GM15510 (cell line): ENCODE data around the gene RSPO1.
A peak's percentile ranks its signal among the peaks of the same experiment; 100 is the strongest.

ENCODE experiments used
- POLR2A ChIP-seq: IDR thresholded peaks from 3 replicates; pipeline ENCODE4 v1.6.1; 2011; ENCODE audit warnings: borderline replicate concordance; ENCODE audit not compliant: insufficient read length; ENCODE audit errors: extremely low read depth

Gene RSPO1

DNA sequence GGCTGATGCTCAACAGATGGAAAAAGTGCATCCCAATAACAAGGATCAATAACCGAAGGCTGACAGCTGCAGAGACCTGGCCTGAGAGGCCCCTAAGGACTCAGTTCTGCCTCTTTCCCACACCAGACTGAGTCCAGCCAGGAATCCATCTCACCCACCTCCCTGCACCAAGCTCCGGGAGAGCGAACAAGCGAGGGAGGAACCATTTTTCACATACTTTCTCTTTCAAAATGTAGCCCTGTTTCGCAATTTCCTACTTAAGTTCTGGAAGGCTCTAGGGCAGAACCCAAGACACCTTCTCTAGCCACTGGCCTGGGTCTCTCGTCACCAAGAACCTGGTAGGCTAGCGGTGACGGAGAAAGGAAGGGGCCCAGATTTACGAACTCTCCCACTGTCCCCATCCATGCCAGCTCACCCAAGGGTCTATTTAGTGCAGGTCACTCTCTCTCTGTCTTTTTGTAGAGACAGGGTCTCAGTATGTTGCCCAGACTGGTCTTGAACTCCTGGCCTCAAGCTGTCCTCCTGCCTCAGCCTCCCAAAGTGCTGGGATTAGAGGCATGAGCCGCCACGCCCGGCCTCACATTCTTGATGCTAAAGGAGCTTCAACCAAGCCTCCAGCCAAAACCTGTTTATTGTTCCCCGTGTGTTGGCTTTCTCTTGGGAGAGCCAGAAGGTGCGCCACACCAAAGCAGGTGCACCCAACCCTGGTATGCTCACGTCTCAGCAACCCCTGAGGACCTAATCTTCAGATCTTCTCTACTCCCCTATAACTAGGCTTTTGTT is 28.0 kb downstream of the RSPO1 start:
- no peak for TF ChIP-seq POLR2A

DNA sequence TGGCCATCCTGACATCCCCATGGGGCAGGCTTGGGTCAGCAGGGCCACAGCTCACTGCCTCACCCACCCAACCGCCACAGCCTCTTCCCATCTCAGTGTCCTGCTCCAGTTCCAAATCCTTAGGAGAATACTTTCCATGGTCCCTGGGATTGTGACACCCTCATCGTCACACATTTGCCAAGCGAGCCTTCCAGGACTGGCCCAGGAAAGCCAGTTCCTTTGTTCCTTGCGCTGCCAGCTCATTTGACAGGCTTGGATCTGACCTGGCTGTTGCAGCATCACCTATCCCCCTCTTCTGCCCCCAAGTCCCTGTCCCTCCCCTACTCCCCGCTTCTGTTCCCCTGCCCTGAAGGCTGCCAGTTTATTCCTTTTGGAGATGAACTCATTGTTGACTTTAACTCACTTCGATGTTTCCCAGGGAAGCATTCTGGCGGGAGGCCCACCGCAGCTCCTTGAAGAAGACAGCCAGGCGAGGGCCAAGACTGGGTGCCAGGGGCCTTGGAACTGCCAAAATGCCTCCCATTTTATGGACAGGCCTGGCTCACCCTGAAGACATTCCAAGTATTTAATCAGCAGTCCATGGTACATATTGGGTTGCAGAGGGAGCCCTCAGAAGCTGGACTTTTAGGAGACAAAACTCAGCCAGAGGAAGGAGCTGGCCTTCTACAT is 28.8 kb downstream of the RSPO1 start:
- no peak for TF ChIP-seq POLR2A

DNA sequence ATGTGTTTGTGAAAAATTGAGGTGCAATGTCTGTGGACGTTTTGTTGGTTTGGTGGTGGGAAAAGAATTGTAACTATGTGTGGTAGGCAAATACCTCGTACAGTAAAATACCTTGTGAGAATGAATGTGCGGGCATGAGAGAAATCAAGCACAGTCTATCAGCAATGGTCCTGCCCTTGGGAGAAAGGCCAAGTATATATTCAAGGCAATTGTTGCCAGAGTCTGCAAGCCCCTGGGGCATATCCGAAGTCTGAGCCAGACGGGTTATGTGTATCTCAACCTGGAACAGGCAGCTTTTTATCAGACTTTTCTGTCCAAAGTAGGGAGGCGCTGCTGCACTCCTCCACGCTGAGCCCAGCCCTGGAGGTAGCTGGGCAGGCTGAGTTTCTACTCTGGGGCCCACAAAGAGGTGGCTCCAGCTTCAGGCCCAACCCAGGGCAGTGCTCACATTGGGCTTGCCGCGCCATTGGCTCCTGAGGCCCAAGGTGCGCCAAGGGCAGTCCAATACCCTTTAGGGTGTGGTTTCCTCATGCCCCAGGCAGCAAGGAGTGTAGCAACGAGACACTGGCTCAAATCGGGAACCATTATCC is 29.5 kb downstream of the RSPO1 start:
- no peak for TF ChIP-seq POLR2A

DNA sequence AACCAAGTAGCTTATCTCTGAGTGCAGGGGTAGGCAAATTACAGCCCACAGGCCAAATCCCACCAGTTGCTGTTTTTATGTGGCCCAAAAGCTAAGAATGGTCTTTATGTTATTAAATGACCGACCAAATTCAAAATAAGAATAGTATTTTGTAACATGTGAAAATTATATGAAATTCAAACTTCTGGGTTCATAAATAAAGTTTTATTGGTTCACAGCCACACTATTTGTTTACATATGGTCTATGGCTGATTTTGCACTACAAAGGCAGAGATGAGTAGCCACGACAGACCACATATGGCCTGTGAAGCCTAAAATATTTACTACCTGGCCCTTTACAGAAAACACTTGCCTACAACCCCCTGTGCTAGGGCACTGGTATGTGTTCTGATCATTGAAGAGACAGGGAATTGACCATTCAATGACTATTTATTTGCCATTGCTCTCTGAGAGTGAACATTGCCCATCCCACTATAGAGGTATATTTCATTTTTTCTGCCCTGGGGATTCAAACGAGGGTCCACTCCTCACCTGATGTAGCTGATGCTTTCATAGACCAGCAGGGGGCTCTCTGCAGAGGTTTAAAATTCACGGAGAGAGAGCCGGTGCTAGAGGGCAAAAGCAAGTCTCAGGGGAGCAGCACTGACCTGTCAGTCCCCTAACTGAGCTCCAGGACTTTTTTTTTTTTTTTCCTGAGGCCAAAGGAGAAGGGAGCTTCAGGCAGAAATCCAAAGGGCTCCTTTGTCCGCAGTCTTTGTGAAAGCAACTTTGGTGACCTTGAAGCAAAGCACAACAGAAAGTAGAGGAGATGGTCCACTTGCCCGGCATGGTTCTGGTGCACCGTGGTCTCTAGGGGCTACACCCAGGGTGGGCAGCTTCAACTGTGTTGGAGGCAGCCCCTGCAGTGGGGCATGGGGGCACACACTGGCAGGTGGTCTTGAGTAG is 31.7 kb downstream of the RSPO1 start:
- TF ChIP-seq POLR2A, result no peak

DNA sequence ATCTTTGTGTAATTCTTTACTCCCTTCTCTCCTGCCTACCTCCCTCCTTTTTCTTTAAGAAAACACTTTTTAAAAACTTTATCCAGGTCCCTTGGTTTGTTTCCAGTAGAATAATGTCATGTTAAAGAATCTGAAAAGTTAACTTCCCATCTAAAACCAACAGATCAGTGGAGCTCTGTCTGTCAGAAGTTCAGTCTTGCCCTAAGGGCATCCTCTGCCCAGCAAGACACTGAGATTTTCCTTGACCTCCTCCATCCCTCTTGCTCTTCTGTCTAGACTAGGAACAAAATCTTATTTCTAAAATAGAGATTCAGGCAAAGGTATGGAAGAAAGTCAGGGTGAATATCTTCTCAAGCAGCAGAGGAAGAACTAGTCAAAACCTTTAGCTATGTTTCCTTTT is 33.3 kb downstream of the RSPO1 start:
- TF ChIP-seq POLR2A, result no peak

DNA sequence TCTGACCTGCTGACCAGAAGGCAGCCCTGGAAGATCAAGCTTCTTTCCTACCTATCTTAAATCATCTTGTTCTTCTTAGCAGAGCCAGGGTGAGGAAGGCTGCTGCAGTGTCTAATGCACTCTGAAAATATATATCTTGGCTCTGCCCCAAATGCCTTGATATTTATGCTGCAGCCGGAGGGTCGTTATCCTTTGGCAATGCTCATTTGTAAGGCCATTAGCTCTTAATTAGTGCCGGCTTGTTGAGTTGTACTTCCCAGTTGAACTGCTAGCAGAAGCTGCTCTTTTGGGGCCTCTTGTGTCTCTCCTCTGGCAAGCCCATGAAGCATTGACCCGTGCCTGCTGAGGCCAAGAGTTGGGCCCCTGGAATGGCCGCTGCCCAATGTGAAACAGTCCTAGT is 34.8 kb downstream of the RSPO1 start:
- TF ChIP-seq POLR2A, result no peak

DNA sequence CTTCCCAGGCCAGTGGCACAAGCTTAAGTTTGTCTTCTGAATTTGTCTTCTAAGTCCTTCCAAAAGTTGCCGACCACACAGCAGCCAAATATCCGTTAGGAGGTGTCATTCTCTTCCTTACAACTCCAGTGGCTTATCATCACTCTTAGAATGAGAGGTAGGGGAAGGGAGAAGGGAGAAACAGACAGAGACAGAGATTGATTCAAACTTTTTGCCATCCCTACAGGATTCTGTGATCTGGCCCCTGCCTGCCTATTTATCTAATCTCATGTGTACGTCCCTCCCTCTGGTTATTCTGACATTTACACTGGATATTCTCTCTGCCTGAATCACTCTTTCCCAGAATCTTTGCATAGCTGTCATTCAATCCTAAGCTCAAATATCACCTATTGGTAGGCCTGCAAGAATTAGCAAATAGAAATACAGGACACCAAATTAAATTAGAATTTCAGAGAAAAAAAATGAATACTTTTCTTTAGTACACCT is 38.5 kb downstream of the RSPO1 start:
- TF ChIP-seq POLR2A, result no peak

DNA sequence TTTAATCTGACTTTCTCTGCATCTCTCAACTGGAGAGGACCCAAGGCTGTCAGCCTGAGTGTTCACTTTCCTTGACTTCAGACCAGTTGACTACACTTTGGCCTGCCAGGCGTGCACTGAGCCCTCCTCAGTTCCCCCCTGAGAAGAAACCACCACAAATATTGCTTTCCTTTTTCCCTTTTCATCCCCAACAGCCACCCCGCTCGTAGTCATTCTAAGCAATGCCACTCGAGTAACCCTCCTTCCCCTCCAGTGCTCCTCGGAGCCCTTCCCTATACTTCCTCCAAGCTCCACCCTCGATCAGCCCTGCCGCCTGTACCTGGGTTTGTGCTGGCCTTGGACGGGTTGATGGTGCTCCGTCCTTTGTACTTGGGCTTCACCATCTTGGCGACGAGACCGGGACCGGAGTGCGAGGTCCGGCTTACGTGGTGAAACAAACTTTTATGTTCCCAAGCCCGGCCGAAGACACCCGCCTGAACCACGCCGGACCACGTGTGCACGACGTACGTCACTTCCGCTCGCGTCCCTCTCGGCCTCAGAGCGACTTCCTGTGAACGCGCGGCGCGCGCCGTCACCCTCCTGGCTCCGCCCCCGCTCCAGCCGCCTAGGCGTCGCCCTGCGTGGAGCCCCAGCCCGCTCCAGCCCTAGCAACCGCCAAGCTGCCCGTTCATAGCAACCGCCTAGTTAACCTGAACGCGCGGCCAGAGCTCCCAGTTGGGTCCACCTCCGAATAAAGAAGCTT is 39.1 kb downstream of the RSPO1 start, which contains the start of gene GNL2:
TSS of gene GNL2 (minus strand) at position 498 of the 742 bp plus-strand sequence. CDS start at position 383, 115 bp downstream.
- peak; percentile 90 for TF ChIP-seq POLR2A

DNA sequence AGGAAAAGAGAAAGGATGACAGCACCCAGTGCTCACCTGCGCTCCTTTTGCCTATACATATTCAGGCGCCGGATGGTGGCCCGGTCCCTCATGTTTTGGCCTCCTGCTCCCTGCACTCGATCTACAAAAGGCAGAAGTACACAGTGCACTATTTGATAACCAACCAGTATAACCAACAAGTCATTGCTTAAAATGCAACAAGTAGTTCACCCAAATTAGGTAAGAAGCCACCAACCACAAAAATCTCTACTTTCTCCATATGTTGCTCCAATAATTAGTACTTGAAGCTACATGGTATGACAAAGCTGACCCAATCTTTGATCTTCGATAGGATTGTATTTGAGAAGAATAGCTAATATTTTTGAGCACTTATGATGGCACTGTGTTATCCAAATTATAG is 41.0 kb downstream of the RSPO1 start:
- no peak for TF ChIP-seq POLR2A

DNA sequence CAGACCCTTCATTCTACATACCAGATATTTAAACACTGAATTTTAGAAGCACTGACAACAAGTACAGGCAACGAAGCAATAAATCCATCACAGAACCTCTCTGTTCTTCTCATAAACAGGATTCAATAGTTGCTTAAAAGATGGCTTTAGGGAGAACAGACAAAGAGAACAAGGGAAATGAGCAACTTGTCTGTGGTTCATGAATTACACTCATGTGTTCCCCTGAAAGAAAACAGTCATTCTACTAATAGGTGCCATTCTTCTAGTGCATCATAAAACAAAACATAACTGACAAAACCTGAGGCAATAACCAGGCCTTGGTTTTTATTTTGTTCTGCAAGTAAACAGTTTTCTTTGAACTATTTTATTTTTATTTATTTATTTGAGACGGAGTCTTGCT is 45.8 kb downstream of the RSPO1 start:
- TF ChIP-seq POLR2A, result no peak

DNA sequence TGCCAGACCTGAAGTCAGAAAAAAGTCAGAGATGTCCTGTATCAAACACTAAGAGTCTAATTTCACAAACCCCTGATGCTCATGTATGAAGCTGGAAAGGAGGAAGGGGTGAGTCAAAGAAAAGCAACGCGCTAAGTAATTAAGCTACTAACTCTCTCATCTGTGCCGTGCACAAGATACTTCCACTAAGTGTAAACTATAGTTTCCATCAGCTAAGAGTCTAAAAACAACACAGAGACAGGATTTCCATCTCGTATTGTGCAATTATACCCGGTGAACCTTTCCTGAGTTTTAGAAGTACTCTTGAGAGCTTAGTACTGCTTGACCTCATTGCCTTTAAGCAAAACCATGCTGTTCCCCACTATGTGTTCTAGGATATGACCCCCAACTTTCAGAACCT is 59.0 kb downstream of the RSPO1 start:
- no peak for TF ChIP-seq POLR2A

DNA sequence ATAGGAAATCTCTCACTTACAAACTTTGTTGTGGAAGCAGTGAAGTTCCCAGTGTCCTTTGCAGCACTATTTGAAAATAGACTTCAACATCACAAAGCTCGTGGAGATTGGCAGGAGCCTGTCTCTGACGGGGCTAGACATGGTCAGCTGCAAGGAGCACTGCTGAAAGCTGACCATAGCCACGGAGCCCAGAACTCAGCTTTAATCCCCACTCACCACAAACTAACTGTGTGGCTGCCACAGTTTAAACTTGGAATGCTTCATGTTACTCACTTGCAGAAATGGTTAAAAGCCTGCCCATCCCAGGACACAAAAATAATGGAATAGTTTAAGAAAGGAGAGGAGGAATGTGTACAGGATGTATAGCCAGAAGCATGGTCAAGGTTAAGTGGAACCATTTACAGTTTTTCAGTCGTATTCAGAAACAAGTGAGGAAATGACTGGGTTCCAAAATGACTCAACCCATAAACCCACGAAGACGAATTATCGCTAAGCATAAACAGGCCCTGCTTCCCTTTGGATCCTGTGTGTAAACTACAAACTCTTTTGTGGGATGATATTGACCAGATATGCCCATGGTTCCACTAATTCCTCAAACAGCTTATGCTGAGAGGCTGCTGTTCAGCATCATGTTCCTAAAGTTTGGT is 59.7 kb downstream of the RSPO1 start:
- no peak for TF ChIP-seq POLR2A
